ENCODE measurements around the gene PANK3. TPM values are rescaled to one million over a fixed set of nuclear protein-coding genes. Genes with fewer than 3 reads are reported as not detected.

Gene PANK3
- total RNA-seq, 1 donor from 2014 or later, result 37.6 TPM

- no peak for TF ChIP-seq CTCF (conservative IDR thresholded peaks at IDR 0.05; ENCODE audit: low read depth, low read length)
- H3K4me3 ChIP-seq (ENCODE audit: low read depth, low read length), result no peak overlapping the region
- DNase-seq (ENCODE audit: low read depth), result no peak
Measured at GRCh38 chr5:168531987-168532864, 46.9 kb downstream of the PANK3 start.

GRCh38 chr5:168531191-168531590 lies 48.0 kb downstream of the PANK3 start:
- H3K4me3 ChIP-seq (ENCODE audit: low read depth, low read length), result no peak overlapping the region
- no peak for TF ChIP-seq CTCF (conservative IDR thresholded peaks at IDR 0.05; ENCODE audit: low read depth, low read length)
- no peak for DNase-seq (ENCODE audit: low read depth)

GRCh38 chr5:168530621-168531150 lies 48.5 kb downstream of the PANK3 start:
- DNase-seq (ENCODE audit: low read depth), result no peak
- TF ChIP-seq CTCF (conservative IDR thresholded peaks at IDR 0.05; ENCODE audit: low read depth, low read length), result no peak
- H3K4me3 ChIP-seq (ENCODE audit: low read depth, low read length), result no peak overlapping the region

GRCh38 chr5:168529374-168530234 lies 49.6 kb downstream of the PANK3 start:
- no peak for TF ChIP-seq CTCF (conservative IDR thresholded peaks at IDR 0.05; ENCODE audit: low read depth, low read length)
- peak overlapping the region; percentile 16 for H3K4me3 ChIP-seq (ENCODE audit: low read depth, low read length)
- DNase-seq (ENCODE audit: low read depth), result no peak

- TF ChIP-seq CTCF (conservative IDR thresholded peaks at IDR 0.05; ENCODE audit: low read depth, low read length), result no peak
- peak within 1 kb of the TSS; percentile 22 for H3K4me3 ChIP-seq (ENCODE audit: low read depth, low read length)
- DNase-seq (ENCODE audit: low read depth), result no peak
Measured at GRCh38 chr5:168528521-168529373, 50.4 kb downstream of the PANK3 start, which contains the start of gene FBLL1. Gene FBLL1, plus strand, starts transcription at chr5:168529305. Its CDS starts 200 bp downstream, at chr5:168529505.

GRCh38 chr5:168527756-168528295 lies 51.3 kb downstream of the PANK3 start:
- no peak for DNase-seq (ENCODE audit: low read depth)
- H3K4me3 ChIP-seq (ENCODE audit: low read depth, low read length), result no peak overlapping the region
- no peak for TF ChIP-seq CTCF (conservative IDR thresholded peaks at IDR 0.05; ENCODE audit: low read depth, low read length)
